HG03095 (cell line): ENCODE measurements around the gene CARD8.

Experiments used
- ATAC-seq: cut with Tn5 transposase; IDR thresholded peaks from one replicate; pipeline ENCODE4 v1.9.1; 2021; ENCODE audit warnings: moderate library complexity; ENCODE audit not compliant: unreplicated experiment

The CARD8 gene

DNA sequence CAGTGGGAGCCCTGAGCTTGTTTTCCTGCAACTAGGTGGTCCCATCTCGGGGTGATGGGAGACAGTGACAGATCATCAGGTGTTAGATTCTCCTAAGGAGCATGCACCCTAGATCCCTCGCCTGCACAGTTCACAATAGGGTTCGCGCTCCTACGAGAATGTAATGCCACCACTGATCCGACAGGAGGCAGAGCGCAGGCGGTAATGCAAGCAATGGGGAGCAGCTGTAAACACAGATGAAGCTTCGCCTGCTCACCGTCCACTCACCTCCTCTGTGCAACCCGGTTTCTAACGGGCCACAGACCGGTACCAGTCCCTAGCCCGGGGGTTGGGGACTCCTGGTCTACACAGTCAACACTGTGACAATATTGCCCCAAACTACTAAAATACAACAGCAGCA, 38.8 kb downstream of the CARD8 start:
- no peak for ATAC-seq

DNA sequence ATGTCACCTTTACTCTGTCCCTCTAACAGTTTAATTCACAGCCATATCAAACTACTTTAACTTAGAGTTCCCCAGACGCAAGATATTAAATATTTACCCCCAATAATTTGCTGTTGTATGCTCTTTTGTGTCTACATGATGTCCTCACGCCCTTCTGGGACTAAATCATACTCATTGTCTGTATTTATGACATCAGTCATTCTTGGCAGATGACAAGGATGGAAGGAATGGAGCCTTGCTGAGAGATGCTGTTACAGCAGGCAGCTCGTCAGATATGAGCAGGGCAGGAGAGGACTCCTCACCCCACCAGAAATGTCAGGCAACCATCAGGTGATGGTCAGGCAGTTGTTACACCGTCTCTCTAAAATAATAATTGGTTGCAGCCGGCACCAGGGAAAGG, 41.8 kb downstream of the CARD8 start:
- no peak for ATAC-seq

GRCh38 chr19:48210005-48210404, 45.7 kb downstream of the CARD8 start:
- ATAC-seq: no peak

DNA sequence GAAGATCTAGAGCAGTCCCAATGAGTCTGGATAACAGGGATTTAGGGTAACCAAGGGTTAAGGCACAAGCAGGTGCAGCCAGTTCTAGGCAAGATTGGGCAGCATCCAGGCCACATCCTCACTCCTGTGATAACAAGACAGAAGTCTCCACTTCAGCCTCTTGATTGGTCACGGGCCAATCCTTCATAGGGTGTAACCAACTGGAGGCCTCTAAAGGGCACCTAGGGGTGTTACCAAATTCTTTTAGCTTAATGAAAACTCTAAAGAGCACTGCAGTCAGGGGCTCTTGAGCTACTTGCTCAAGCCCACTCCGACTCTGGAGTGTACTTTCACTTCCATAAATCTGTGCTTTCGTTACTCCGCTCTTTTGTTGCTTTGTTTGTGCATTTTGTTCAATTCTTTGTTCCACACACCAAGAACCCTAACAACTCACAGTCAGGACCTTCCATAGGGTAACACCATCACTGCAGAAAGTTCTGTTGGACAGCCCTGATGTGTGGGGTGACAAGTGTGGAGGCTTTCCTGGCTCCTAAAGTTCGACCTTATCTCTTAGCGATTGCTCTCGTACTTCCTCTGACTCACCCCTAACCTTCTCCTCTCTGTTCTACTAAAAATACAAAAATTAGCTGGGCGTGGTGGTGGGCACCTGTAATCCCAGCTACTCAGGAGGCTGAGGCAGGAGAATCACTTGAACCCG, 49.2 kb downstream of the CARD8 start:
- ATAC-seq: no peak

GRCh38 chr19:48203794-48204628, 51.7 kb downstream of the CARD8 start:
- peak; percentile 84 for ATAC-seq

GRCh38 chr19:48203222-48203793, 52.4 kb downstream of the CARD8 start:
- ATAC-seq: no peak

- no peak for ATAC-seq
Observed at GRCh38 chr19:48196933-48197665, 58.6 kb downstream of the CARD8 start.

DNA sequence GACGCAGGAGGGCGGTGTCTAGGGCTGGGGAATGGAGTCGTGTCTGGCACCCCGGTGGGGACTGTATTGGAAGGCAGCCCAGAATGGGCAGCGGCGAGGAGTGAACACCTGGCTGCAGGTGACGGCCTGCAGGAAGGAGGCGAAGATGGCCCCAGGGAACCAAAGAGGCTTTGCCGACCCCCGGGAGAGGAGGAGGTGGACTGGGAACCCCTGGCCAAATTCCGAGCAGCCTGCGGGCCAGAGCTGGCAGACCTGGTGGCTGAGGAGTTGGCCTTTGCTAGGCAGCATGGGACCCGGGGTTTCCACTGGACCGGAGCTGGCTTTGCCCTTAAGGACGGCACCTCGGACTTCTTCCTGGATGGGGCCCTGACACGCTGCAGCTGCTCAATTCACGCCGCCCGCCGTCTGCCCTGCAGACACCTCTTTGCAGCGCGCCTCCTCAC, 59.4 kb downstream of the CARD8 start:
- no peak for ATAC-seq

GRCh38 chr19:48194844-48195830, 60.6 kb downstream of the CARD8 start:
- no peak for ATAC-seq

DNA sequence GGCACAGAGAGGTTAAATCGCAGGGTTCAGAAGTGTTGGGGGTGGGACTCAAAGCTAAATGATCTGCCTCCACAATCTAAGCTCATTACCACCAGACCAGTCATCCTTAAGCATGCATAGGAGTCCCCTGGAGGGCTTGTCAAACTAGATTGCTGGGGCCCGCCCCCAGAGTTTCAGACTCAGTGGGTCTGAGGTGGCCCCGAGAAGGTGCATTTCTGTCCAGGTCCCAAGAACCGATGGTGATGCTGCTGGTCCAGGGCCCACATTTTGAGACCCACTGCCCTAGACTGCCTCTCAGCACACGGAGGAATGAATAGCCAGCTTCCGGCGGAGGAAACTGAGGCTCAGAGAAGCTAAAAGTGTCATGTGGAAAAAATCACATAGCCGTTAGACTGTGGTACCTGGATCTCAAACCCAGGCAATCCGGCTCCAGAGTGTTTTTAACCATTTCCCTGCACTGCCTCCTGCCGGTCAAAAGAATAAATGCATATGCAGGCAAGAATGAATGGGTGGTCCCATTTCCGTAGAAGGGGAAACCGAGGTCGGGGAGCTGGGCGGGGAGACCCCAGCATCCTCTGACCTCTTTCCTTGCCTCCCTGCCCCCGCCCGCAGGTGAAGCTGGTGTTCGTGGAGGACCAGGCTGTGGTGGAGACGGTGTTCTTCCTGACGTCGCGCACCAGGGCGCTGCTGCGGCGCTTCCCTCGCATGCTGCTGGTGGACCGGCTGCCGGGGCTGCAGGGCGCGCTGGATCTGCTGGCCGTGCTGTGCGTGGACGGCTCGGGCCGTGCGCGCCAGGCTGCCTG, 61.5 kb downstream of the CARD8 start:
- no peak for ATAC-seq

DNA sequence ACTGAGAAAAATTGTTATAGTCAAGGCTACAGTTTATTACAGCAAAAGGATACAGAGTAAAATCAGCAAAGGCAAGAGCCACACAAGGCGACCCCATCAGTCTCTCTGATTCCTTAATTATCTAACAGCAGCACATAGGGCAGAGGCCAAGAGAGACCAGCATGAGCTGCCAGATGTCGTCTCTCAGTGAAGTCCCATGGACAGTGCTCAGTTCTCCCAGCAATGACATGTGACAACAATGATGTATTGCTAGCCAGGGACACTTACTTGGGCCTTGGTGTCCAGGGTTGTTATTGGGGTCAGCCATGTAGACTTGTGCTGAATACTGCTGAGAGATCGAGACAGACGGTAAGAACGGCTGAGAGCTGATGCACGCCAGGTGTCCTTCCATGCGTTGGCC, 63.0 kb downstream of the CARD8 start:
- no peak for ATAC-seq

DNA sequence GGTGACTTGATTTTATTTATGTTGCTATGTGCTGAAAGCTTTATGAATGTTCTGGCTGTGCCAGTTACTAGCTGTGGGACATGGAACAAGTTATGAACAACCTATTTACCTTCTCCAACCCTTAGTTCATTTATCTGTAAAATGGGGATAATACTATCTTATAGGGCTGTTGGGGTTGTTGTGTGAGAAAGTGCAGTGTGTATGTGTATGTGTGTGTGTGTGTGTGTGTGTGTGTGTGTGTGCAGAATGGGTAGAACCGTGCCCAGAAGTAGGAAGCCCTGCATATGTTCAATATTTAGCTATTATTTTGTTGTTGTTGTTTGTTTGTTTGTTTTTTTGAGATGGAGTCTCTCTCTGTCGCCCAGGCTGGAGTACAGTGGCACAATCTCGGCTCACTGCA, 64.8 kb downstream of the CARD8 start:
- no peak for ATAC-seq

DNA sequence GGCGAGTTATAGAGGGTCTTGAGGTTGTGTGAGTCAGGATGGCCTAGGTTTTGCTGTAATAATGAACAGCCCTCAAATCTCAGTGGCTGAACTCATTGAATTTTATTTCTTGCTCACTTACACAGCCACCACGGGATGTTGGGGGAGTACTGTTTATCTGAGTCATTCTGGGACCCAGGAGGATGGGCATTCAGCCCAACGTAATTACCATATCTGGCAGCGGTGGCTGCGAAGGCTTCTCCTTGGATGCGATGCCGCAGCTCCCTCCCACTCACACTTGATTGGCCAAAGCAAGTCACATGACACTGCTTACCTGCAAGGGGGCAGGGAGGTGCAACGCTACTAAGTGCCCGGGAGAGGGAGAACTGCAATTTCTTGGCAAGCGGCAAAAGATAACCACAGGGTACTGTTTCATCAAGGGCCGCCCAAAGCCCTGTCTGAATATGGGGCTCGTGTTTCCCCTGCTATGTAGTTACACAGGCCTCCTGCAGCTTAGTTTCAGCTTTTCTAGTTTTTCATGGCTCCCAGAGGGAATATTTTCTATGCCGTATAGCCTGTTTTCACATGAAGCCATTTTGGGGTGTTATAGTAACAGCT, 65.3 kb downstream of the CARD8 start:
- no peak for ATAC-seq

- no peak for ATAC-seq
Observed at GRCh38 chr19:48186541-48186991, 69.1 kb downstream of the CARD8 start.

GRCh38 chr19:48186015-48186414, 69.7 kb downstream of the CARD8 start:
- no peak for ATAC-seq

GRCh38 chr19:48183356-48183755, 72.4 kb downstream of the CARD8 start:
- no peak for ATAC-seq

GRCh38 chr19:48182434-48182833, 73.3 kb downstream of the CARD8 start:
- ATAC-seq: no peak

DNA sequence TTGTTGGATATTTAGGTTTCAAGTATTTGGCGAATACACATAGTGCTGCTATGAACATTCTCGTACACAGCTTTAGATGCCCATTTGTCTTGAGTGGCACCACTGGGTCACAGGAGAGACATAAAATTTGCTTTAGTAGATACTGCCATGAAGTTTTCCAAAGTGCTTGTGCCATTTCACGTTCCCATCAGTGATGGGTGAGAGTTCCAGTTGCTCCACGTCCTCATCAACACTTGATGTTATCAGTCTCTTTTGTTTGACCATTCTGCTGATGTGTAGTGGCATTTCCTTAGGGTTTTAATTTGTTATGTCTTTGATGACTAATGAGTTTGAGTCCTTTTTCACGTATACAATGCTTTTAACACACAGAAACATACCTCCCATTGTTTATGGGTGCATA, 74.2 kb downstream of the CARD8 start:
- ATAC-seq: no peak

- ATAC-seq: no peak
Observed at GRCh38 chr19:48176226-48176625, 79.5 kb downstream of the CARD8 start.
